Neuronal stem cell (in vitro differentiated cells): Measurements from ENCODE around the gene KCTD7.
"Not testable (repeated sequence)": the region's sequence is repeated elsewhere in the genome, so short reads cannot be mapped to it uniquely, and the experiment has no call there.

ENCODE experiments used
- DNase-seq: peaks from one replicate; pipeline ENCODE4 v3.0.0-alpha.2; 2013; ENCODE audit warnings: low spot score
- H2AFZ ChIP-seq: one replicate; pipeline ENCODE4 v1.6.1; 2013; ENCODE audit warnings: mild to moderate bottlenecking, low read length, inconsistent platforms
- H2AK5ac ChIP-seq: 2 replicates; pipeline ENCODE4 v1.6.1; 2013; ENCODE audit warnings: low read depth, mild to moderate bottlenecking, inconsistent platforms, low read length, moderate library complexity, mixed read lengths
- H2BK120ac ChIP-seq: 2 replicates; pipeline ENCODE4 v1.6.1; 2013; ENCODE audit warnings: low read depth, mild to moderate bottlenecking, inconsistent platforms, low read length, moderate library complexity, mixed read lengths
- H2BK12ac ChIP-seq: one replicate; pipeline ENCODE4 v1.6.1; 2013; ENCODE audit warnings: low read length, inconsistent platforms
- H2BK15ac ChIP-seq: 2 replicates; pipeline ENCODE4 v1.6.1; 2013; ENCODE audit warnings: mild to moderate bottlenecking, low read length, inconsistent platforms, mixed read lengths
- H2BK5ac ChIP-seq: one replicate; pipeline ENCODE4 v1.6.1; 2013; ENCODE audit warnings: inconsistent platforms, mild to moderate bottlenecking, low read length, moderate library complexity
- H3K14ac ChIP-seq: one replicate; pipeline ENCODE4 v1.6.1; 2013; ENCODE audit warnings: low read length, inconsistent platforms
- H3K18ac ChIP-seq: 2 replicates; pipeline ENCODE4 v1.6.1; 2013; ENCODE audit warnings: low read length, inconsistent platforms
- H3K23ac ChIP-seq: 2 replicates; pipeline ENCODE4 v1.6.1; 2013; ENCODE audit warnings: low read depth, mild to moderate bottlenecking, mixed read lengths, low read length, inconsistent platforms; ENCODE audit not compliant: poor library complexity
- H3K27ac ChIP-seq: replicated peaks from 3 replicates; pipeline ENCODE4 v1.5.1; 2013; ENCODE audit warnings: low read length, inconsistent platforms
- H3K27me3 ChIP-seq, 3 experiments: 2 replicates each; pipeline ENCODE4 v1.6.1; 2013; ENCODE audit warnings: low read length in 3 of 3, mild to moderate bottlenecking in 2 of 3, inconsistent platforms in 1 of 3, low read depth in 1 of 3, mixed read lengths in 1 of 3, moderate library complexity in 1 of 3; ENCODE audit not compliant: control insufficient read depth in 3 of 3, insufficient read depth in 3 of 3
- H3K36me3 ChIP-seq, 2 donors: replicated peaks in 1 of 2; 2 replicates each; pipeline ENCODE4 v1.6.1; 2013; ENCODE audit warnings: low read length in 2 of 2; ENCODE audit not compliant: control insufficient read depth in 2 of 2, insufficient read depth in 2 of 2
- H3K4ac ChIP-seq: 2 replicates; pipeline ENCODE4 v1.6.1; 2013; ENCODE audit warnings: inconsistent platforms, mild to moderate bottlenecking, low read length, moderate library complexity
- H3K4me1 ChIP-seq, 2 donors: 1 replicate in 1 of 2; 2 replicates in 1 of 2; pipeline ENCODE4 v1.6.1; 2013; ENCODE audit warnings: low read length in 2 of 2, low read depth in 1 of 2; ENCODE audit not compliant: control insufficient read depth in 2 of 2, insufficient read depth in 1 of 2
- H3K4me2 ChIP-seq: one replicate; pipeline ENCODE4 v1.6.1; 2013; ENCODE audit warnings: mild to moderate bottlenecking, low read length, inconsistent platforms; ENCODE audit not compliant: insufficient read depth, poor library complexity, severe bottlenecking
- H3K4me3 ChIP-seq, 2 donors: 2 replicates each; pipeline ENCODE4 v1.5.1; 2013; ENCODE audit warnings: low read length in 2 of 2, mild to moderate bottlenecking in 2 of 2, inconsistent platforms in 1 of 2, moderate library complexity in 1 of 2
- H3K79me1 ChIP-seq: one replicate; pipeline ENCODE4 v1.6.1; 2013; ENCODE audit warnings: low read depth, mild to moderate bottlenecking, inconsistent platforms, low read length, moderate library complexity
- H3K9ac ChIP-seq: one replicate; pipeline ENCODE4 v1.6.1; 2013; ENCODE audit warnings: mild to moderate bottlenecking, low read depth, low read length, inconsistent platforms; ENCODE audit not compliant: poor library complexity
- H3K9me3 ChIP-seq, 2 donors: replicated peaks in 1 of 2; 2 replicates each; pipeline versions ENCODE3 to v1.6.1; 2013; ENCODE audit warnings: low read length in 2 of 2, mild to moderate bottlenecking in 2 of 2, inconsistent platforms in 1 of 2, low read depth in 1 of 2, mixed read lengths in 1 of 2, moderate library complexity in 1 of 2; ENCODE audit not compliant: control insufficient read depth in 2 of 2, insufficient read depth in 1 of 2
- H4K8ac ChIP-seq: one replicate; pipeline ENCODE4 v1.6.1; 2013; ENCODE audit warnings: low read depth, mild to moderate bottlenecking, inconsistent platforms, low read length, moderate library complexity
- H4K91ac ChIP-seq: one replicate; pipeline ENCODE4 v1.6.1; 2013; ENCODE audit warnings: low read length, low read depth, mild to moderate bottlenecking, inconsistent platforms; ENCODE audit not compliant: poor library complexity
- WGBS, 2 donors: extraction: QIAGEN DNeasy Blood & Tissue Kit; methylation state at CpG; one replicate each; pipeline ENCODE4 v1.1.7; 2013; ENCODE audit warnings: missing lambda C conversion rate in 2 of 2, mixed read lengths in 1 of 2; ENCODE audit not compliant: insufficient read length in 2 of 2, insufficient replicate concordance in 1 of 2; ENCODE audit errors: extremely low coverage in 2 of 2; 5-methylcytosine and 5-hydroxymethylcytosine counted together

The KCTD7 gene

DNA sequence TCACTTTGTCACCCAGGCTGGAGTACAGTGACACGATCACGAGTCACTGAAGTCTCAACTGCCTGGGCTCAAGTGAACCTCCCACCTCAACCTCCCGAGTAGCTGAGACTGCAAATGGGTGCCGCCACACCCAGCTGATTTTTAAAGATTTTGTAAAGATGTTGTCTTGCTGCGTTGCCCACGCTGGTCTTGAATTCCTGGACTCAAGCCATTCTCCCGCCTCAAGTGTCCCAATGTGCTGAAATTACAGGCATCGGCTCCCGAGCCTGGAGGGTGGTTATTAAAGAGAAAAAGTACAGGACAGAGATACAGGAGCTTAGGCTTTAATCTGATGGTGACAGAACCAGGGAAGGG, 55.1 kb downstream of the KCTD7 start:
- no peak overlapping the region for H2AK5ac ChIP-seq
- H3K27ac ChIP-seq: no peak overlapping the region
- no peak overlapping the region for H3K4ac ChIP-seq
- no peaks in the 10 kb centered on the region for H3K27me3 ChIP-seq
- H2BK12ac ChIP-seq: no peak overlapping the region
- H3K4me3 ChIP-seq: no peak overlapping the region
- no peak overlapping the region for H3K14ac ChIP-seq
- no peak overlapping the region for H3K23ac ChIP-seq
- H3K4me2 ChIP-seq: no peak overlapping the region
- no peak overlapping the region for H2AFZ ChIP-seq
- peaks cover 0 to 6% of the 10 kb centered on the region in 2 donors for H3K9me3 ChIP-seq
- H4K91ac ChIP-seq: no peak overlapping the region
- peaks cover 0 to 9% of the 10 kb centered on the region in 2 donors for H3K36me3 ChIP-seq
- WGBS, 2 donors: no CpG with 5 or more reads among the region's 9 CpGs
- H4K8ac ChIP-seq: no peak overlapping the region
- peaks cover 0 to 16% of the 10 kb centered on the region in 2 donors for H3K4me1 ChIP-seq
- no peak for DNase-seq
- H2BK120ac ChIP-seq: no peak overlapping the region
- H3K18ac ChIP-seq: no peak overlapping the region
- no peak overlapping the region for H2BK5ac ChIP-seq
- H2BK15ac ChIP-seq: no peak overlapping the region
- peaks cover 5% of the 10 kb centered on the region for H3K79me1 ChIP-seq
- no peak overlapping the region for H3K9ac ChIP-seq

DNA sequence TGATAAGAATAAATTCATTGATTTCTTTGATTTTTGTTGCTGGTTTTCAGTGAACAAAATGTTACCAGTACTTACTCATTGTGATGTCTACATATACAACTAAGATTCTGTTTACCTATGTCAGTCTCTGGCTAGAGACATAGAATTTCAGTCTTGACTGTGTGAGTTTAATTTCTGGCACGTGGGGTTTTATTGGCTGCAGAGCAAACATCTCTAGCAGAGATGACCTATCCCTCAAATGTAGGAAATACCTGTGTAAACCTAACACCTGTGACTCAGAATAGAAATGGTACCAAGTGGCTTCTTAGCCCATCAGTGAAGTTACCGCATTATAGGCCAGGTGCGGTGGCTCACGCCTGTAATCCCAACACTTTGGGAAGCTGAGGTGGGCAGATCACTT, 57.0 kb downstream of the KCTD7 start:
- H3K27me3 ChIP-seq, H2BK120ac ChIP-seq, H3K18ac ChIP-seq, H4K8ac ChIP-seq, H2BK15ac ChIP-seq, H3K79me1 ChIP-seq, H2AFZ ChIP-seq, H2AK5ac ChIP-seq, H3K9ac ChIP-seq, H3K23ac ChIP-seq, H3K4me3 ChIP-seq, H2BK12ac ChIP-seq, H2BK5ac ChIP-seq, H3K27ac ChIP-seq, DNase-seq, H3K4me2 ChIP-seq, H3K9me3 ChIP-seq, H3K36me3 ChIP-seq, H3K4me1 ChIP-seq, H4K91ac ChIP-seq, H3K14ac ChIP-seq, H3K4ac ChIP-seq: not testable (repeated sequence)
- no CpG with 5 or more reads among the region's 4 CpGs for WGBS, 2 donors

DNA sequence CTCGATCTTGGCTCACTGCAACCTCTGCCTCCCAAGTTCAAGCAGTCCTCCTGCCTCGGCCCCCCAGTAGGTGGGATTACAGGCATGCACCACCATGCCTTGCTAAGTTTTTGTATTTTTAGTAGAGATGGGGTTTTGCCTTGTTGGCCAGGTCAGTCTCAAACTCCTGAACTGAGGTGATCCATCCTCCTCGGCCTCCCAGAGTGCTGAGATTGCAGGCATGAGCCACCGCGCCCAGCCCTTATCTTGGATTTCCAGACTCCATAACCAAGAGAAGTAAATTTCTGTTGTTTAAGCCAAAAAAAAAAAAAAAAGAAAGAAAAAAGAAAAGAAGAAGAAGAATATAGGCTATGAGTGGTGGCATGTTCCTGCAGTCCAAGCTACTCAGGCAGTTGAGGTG, 58.5 kb downstream of the KCTD7 start:
- Histone ChIP-seq H2BK5ac (no peak overlapping the region), H3K18ac (no peak overlapping the region), H2BK12ac (no peak overlapping the region), H3K79me1 (peaks cover 3% of the 10 kb centered on the region), H2BK120ac (no peak overlapping the region), H2BK15ac (no peak overlapping the region), H3K27me3 (no peaks in the 10 kb centered on the region), H3K4me3 (no peak overlapping the region), H3K36me3 (peaks cover 0 to 3% of the 10 kb centered on the region in 2 donors), H4K91ac (no peak overlapping the region), H3K4ac (no peak overlapping the region), H3K27ac (no peak overlapping the region), H3K9me3 (peaks cover 0 to 6% of the 10 kb centered on the region in 2 donors), H3K14ac (no peak overlapping the region), H3K23ac (no peak overlapping the region), H3K4me2 (no peak overlapping the region), H3K9ac (no peak overlapping the region), H4K8ac (no peak overlapping the region), H2AFZ (no peak overlapping the region), H2AK5ac (no peak overlapping the region), H3K4me1 (peaks cover 0 to 4% of the 10 kb centered on the region in 2 donors)
- no CpG with 5 or more reads among the region's 5 CpGs for whole genome bisulfite sequencing, 2 donors
- no peak for DNase-seq

DNA sequence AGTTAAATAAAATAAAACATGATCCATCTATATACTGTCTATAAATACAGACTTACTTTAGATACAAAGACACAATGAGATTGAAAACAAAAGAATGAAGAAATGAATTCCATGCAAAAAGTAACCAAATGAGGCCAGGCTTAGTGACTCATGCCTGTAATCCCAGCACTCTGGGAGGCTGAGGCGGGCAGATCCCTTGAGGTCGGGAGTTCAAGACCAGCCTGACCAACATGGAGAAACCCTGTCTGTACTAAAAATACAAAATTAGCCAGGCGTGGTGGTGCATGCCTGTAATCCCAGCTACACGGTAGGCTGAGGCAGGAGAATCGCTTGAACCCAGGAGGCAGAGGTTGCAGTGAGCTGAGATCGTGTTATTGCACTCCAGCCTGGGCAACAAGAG, 59.0 kb downstream of the KCTD7 start:
- WGBS, 2 donors: no CpG with 5 or more reads among the region's 6 CpGs
- not testable (repeated sequence) for DNase-seq

More for the DNA sequence above, 59.0 kb downstream of the KCTD7 start:
- H3K4me2 ChIP-seq, H3K18ac ChIP-seq, H3K4ac ChIP-seq, H3K36me3 ChIP-seq, H2BK12ac ChIP-seq, H3K9ac ChIP-seq, H3K14ac ChIP-seq, H2AFZ ChIP-seq, H2BK5ac ChIP-seq, H2AK5ac ChIP-seq, H3K9me3 ChIP-seq, H2BK120ac ChIP-seq, H4K8ac ChIP-seq, H3K4me1 ChIP-seq, H2BK15ac ChIP-seq, H3K23ac ChIP-seq, H3K4me3 ChIP-seq, H4K91ac ChIP-seq, H3K27ac ChIP-seq, H3K79me1 ChIP-seq, H3K27me3 ChIP-seq: not testable (repeated sequence)
